Astrocyte of the cerebellum (primary cell): ENCODE data around the gene C19orf38.

ENCODE experiments used
- DNase-seq: peaks from one replicate; pipeline ENCODE4 v3.0.0-alpha.2; 2011; ENCODE audit warnings: low read depth
- H3K4me3 ChIP-seq: 2 replicates; pipeline ENCODE4 v1.5.1; 2011; ENCODE audit warnings: mild to moderate bottlenecking, low read depth, low read length, moderate library complexity
- in situ Hi-C: cut with HindIII; loops from 2 replicates; pipeline ENCODE4 v1.10.0; 2017; ENCODE audit warnings: low sequenced_read_pairs
- TF ChIP-seq, protein P1 (sequence below): IDR thresholded peaks from 2 replicates; pipeline ENCODE4 v1.5.1; 2012; ENCODE audit warnings: low read length, low read depth, moderate library complexity, mild to moderate bottlenecking; ENCODE audit errors: missing control alignments

C19orf38 gene

DNA sequence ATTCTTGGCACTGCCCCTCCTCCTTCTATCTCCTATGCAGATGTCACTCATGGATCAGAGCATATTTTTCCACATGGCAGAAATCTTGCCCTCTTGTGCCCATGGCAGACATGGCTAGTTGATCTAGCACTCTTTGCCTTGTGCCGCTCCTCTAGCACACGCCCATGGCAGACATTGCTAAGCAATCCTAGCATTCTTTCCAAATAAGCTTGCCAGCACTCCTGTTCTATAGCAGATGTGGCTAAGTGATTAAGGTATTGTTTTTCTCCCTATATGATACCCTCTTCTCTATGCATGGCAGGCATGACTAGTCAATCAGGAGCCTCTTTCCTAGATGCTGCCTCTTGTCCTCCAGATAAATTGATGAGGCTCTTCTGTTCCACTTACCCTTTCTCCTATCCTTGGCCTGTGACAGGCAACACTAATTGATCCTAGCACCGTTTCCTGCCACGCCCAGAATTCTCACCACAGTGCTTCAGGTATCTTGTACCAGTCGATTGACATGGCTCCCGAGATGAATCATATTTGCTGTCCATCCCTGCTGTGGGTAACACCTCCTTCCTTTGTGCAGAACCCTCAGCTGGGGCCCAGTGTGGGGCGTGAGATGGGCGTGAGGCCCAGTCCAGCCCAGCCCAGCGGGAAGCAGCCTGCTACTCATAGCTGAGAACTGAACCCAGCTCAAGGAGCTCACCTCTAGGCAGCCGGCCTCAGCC, 39.1 kb upstream of the C19orf38 start:
- H3K4me3 ChIP-seq: no peak overlapping the region
- TF ChIP-seq, protein P1, sequence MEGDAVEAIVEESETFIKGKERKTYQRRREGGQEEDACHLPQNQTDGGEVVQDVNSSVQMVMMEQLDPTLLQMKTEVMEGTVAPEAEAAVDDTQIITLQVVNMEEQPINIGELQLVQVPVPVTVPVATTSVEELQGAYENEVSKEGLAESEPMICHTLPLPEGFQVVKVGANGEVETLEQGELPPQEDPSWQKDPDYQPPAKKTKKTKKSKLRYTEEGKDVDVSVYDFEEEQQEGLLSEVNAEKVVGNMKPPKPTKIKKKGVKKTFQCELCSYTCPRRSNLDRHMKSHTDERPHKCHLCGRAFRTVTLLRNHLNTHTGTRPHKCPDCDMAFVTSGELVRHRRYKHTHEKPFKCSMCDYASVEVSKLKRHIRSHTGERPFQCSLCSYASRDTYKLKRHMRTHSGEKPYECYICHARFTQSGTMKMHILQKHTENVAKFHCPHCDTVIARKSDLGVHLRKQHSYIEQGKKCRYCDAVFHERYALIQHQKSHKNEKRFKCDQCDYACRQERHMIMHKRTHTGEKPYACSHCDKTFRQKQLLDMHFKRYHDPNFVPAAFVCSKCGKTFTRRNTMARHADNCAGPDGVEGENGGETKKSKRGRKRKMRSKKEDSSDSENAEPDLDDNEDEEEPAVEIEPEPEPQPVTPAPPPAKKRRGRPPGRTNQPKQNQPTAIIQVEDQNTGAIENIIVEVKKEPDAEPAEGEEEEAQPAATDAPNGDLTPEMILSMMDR: no peak
- DNase-seq: peak; percentile 53
- in situ Hi-C loops: no loop called here

DNA sequence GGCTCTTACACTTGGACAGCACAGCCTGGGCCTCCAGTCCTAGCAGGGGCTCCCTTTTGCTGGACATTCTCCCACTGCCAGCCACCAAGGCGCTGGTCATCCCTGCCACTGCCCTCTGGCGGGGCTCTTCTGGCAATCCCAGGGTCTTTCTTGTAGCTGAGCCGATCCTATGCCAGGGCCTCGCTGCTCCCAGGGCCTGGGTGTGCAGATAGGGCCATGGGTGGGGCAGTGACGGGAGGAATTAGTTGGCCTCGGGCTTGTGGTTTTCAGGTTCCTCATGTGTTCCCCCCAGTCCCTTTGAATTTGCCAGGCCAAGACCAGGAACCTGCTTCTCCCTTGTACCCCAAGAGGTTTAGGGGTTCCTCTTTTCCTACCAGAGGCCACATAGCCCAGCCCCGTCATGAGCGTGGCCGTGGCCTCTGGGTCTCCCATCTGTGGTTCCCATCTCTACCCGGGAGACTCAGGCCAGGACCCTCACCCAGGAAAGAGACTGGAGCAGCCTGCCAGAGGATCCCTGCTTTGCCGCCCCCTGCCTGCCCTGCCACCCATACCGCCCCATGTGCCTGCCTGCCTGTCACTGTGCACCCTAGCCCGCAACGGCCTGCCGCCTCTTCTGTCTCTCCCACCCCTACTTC, 38.4 kb upstream of the C19orf38 start:
- TF ChIP-seq, protein P1: no peak
- DNase-seq: no peak
- in situ Hi-C loops: no loop called here
- no peak overlapping the region for H3K4me3 ChIP-seq

DNA sequence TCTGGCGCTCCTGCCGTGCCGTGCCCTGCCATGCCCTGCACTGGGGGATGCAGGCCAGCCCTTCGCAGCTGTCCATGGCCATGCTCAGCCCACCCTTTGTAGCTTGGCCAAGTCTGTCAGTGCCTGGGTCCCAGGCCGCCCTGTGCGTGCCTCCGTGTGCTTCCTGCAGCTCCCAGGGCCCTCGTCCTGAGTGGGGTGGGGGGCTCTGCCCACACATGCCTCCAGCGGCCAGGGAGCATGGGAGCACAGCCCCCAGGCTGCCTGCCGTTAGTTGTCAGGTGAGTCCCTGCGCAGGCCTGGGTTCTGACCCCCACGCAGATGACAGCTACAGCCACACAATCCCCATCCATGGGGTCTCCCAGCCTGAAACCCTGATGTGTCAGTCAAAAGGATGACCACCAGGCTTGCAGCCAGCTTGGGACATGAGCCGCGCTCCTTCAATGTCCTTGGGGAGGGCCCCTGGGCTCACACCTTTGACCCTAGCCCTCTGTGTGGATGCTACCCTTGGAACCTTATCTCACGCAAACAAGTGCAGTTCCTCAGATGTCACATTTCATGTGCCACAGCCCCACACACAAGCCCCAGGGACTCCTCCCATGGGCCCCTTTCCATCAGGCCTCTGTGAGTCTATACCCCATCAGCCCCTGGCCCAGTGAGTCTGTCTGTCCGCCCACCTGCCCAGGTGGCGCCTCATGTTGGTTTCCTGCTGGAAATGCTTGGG, 36.7 kb upstream of the C19orf38 start:
- TF ChIP-seq, protein P1: no peak
- in situ Hi-C loops: no loop called here
- no peak overlapping the region for H3K4me3 ChIP-seq
- DNase-seq: no peak

DNA sequence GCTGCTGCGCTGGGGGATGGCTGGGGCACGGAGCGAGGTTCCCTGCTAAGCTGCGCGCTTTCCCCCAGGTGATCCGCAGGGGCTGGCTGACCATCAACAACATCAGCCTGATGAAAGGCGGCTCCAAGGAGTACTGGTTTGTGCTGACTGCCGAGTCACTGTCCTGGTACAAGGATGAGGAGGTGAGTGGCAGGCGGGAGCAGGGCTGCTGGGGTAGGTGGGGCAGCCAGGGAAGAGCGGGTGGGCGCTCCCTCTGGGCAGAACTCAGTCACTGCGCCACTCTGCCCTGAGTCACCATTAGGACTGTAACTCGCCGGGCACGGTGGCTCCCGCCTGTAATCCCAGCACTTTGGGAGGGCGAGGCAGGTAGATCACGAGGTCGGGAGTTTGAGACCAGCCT, 36.0 kb upstream of the C19orf38 start:
- DNase-seq: no peak
- no peak overlapping the region for H3K4me3 ChIP-seq
- TF ChIP-seq, protein P1: no peak
- in situ Hi-C loops: no loop called here

DNA sequence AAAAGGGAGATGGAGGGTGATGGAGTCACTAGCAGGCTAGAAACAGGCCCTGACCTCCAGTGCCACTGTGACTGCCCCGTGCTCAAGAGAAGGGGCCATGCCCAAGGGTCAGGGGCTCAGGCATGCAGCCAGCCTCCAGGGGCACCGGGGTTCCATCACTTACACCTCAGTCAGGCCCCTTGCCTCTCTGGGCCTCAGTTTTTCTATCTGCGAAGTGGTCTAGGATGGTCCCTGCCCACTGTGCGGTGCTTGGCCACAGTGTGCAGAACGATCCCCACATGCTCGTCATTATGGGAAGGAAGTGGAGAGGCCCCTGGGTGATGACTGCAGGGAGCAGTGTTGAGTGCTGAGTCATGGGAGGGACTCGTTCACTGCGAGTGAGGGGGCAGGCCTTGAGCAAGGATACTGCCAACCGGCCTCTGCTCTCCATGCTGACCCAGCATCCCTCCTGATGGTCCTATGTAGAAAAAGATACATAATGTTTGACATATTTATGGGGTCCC, 35.3 kb upstream of the C19orf38 start:
- in situ Hi-C loops: no loop called here
- TF ChIP-seq, protein P1: no peak
- peak; percentile 49 for DNase-seq
- no peak overlapping the region for H3K4me3 ChIP-seq

DNA sequence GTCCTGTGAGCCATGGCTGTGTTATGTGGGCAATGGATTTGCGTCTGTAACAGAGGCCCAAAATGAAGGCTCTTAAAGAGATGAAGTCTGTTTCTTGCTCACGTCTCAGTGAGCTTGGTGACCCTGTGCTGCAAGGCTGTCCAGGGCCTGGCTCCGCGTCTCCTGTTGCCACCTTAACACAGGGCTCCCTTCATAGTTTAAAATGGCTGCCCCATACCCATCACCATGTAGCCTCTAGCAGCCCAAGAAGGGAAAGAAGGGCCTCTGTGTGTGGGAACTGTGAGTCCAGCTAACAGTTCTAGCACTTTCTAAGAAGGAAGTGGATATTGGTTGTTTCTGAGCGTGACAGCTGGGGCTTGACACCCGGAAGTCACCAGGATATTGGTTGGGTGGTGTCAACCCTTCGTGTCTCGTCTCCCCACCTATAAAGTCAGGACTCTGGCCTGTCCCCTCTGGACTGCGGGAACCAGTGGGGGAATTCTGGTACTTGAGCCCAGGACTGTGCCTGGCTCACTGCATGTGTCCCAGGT, 33.1 kb upstream of the C19orf38 start:
- in situ Hi-C loops: no loop called here
- no peak overlapping the region for H3K4me3 ChIP-seq
- DNase-seq: no peak
- TF ChIP-seq, protein P1: no peak
